CD4-positive, CD25-positive, alpha-beta regulatory T cell (primary cell): ENCODE data around the gene CPPED1. TPM values are rescaled to one million over a fixed set of nuclear protein-coding genes. Genes with fewer than 3 reads are reported as not detected.
A peak's percentile ranks its signal among the peaks of the same experiment; 100 is the strongest.

Source experiments
- ATAC-seq, 2 donors: fragments of 150-1000 bp; cut with Tn5 transposase; one replicate each; pipeline ENCODE4 v1.10.0; 2021; ENCODE audit warnings: low read depth in 2 of 2, moderate number of reproducible peaks in 2 of 2, moderate library complexity in 1 of 2
- DNase-seq, 3 donors: peaks; one replicate each; pipeline versions ENCODE4 v3.0.0 to v3.0.0-alpha.2; 2012 to 2022; ENCODE audit warnings: mixed read lengths in 1 of 3
- H3K27ac ChIP-seq: one replicate; pipeline ENCODE4 v1.7.0; 2013; ENCODE audit warnings: mild to moderate bottlenecking, low read length; ENCODE audit not compliant: insufficient read depth, poor library complexity, severe bottlenecking
- H3K27me3 ChIP-seq: one replicate; pipeline ENCODE4 v1.7.0; 2013; ENCODE audit warnings: low read length; ENCODE audit not compliant: control insufficient read depth, insufficient read depth
- H3K36me3 ChIP-seq: one replicate; pipeline ENCODE4 v1.7.0; 2013; ENCODE audit warnings: mild to moderate bottlenecking, low read length, moderate library complexity; ENCODE audit not compliant: control insufficient read depth, insufficient read depth
- H3K4me1 ChIP-seq: 2 replicates; pipeline ENCODE4 v1.7.0; 2013; ENCODE audit warnings: mild to moderate bottlenecking, low read length; ENCODE audit not compliant: insufficient read depth, control insufficient read depth, poor library complexity, severe bottlenecking
- H3K4me3 ChIP-seq: one replicate; pipeline ENCODE4 v1.7.0; 2013; ENCODE audit warnings: low read depth, mild to moderate bottlenecking, low read length, moderate library complexity
- H3K9me3 ChIP-seq, 2 experiments: 1 replicate in 1 of 2; 2 replicates in 1 of 2; pipeline ENCODE4 v1.7.0; 2013; ENCODE audit warnings: low read length in 2 of 2, mild to moderate bottlenecking in 1 of 2, moderate library complexity in 1 of 2; ENCODE audit not compliant: control insufficient read depth in 2 of 2
- H3K27ac Mint-ChIP-seq, 3 donors: one replicate each; pipeline ENCODE4 v1.8.0; 2020 to 2022; ENCODE audit warnings: mild to moderate bottlenecking in 3 of 3, mixed read lengths in 3 of 3, moderate library complexity in 2 of 3
- H3K27me3 Mint-ChIP-seq: one replicate; pipeline ENCODE4 v1.8.0; 2022; ENCODE audit warnings: mild to moderate bottlenecking, mixed read lengths
- H3K36me3 Mint-ChIP-seq: one replicate; pipeline ENCODE4 v1.8.0; 2020; ENCODE audit warnings: mixed read lengths
- H3K4me1 Mint-ChIP-seq, 4 donors: one replicate each; pipeline ENCODE4 v1.8.0; 2020 to 2022; ENCODE audit warnings: mixed read lengths in 4 of 4, mild to moderate bottlenecking in 1 of 4
- H3K4me3 Mint-ChIP-seq, 4 donors: one replicate each; pipeline ENCODE4 v1.8.0; 2020 to 2022; ENCODE audit warnings: mild to moderate bottlenecking in 4 of 4, mixed read lengths in 4 of 4, moderate library complexity in 3 of 4
- H3K9me3 Mint-ChIP-seq, 7 donors: one replicate each; pipeline ENCODE4 v1.8.0; 2020 to 2022; ENCODE audit warnings: mixed read lengths in 7 of 7, mild to moderate bottlenecking in 3 of 7, moderate library complexity in 2 of 7
- polyA plus RNA-seq, 4 donors: library from polyadenylated mRNA; unstranded; fragments of 300-500 nt; fragmentation: Illumina TruSeq; gene quantifications; one replicate each; pipeline ENCODE4 v1.2.3, GENCODE V29; 2021
- total RNA-seq: library from RNA; stranded (reverse); gene quantifications from one replicate; pipeline ENCODE4 v1.2.3, GENCODE V29; 2022

Gene CPPED1
- total and polyA plus RNA-seq, 5 donors from 2014 or later, result 8.3 to 18.2 (median 10.1) TPM

- peak in 1 of 2 donors; percentile 28 for ATAC-seq
Measured at GRCh38 chr16:12677502-12677901, 126.2 kb downstream of the CPPED1 start.

GRCh38 chr16:12675852-12676251 lies 127.8 kb downstream of the CPPED1 start:
- Histone ChIP-seq H3K9me3 (no peaks in the 10 kb centered on the region), H3K27ac (no peak overlapping the region), H3K4me3 (no peak overlapping the region), H3K27me3 (no peaks in the 10 kb centered on the region), H3K36me3 (no peaks in the 10 kb centered on the region), H3K4me1 (no peaks in the 10 kb centered on the region)
- H3K4me3 Mint-ChIP-seq, result no peak overlapping the region
- H3K9me3 Mint-ChIP-seq, result peaks cover 0 to 2% (median 0%) of the 10 kb centered on the region in 7 donors
- ATAC-seq (no peak), DNase-seq (no peak)
- H3K36me3 Mint-ChIP-seq, result peaks cover 3% of the 10 kb centered on the region
- no peaks in the 10 kb centered on the region for H3K27me3 Mint-ChIP-seq
- H3K4me1 Mint-ChIP-seq, result peaks cover 10 to 18% (median 13%) of the 10 kb centered on the region in 4 donors
- no peak overlapping the region for H3K27ac Mint-ChIP-seq

More at GRCh38 chr16:12677502-12677901, 126.2 kb downstream of the CPPED1 start:
- no peak overlapping the region for H3K4me3 ChIP-seq
- H3K27ac Mint-ChIP-seq, result no peak overlapping the region
- peak in 1 of 3 donors; percentile 53 for DNase-seq
- peaks cover 0 to 1% (median 0%) of the 10 kb centered on the region in 7 donors for H3K9me3 Mint-ChIP-seq
- no peaks in the 10 kb centered on the region for H3K36me3 ChIP-seq
- H3K4me1 Mint-ChIP-seq, result peaks cover 10 to 18% (median 13%) of the 10 kb centered on the region in 4 donors
- no peaks in the 10 kb centered on the region for H3K9me3 ChIP-seq
- H3K36me3 Mint-ChIP-seq, result no peaks in the 10 kb centered on the region
- no peak overlapping the region for H3K4me3 Mint-ChIP-seq
- no peaks in the 10 kb centered on the region for H3K4me1 ChIP-seq
- no peaks in the 10 kb centered on the region for H3K27me3 Mint-ChIP-seq
- H3K27me3 ChIP-seq, result no peaks in the 10 kb centered on the region
- no peak overlapping the region for H3K27ac ChIP-seq

- H3K27ac ChIP-seq, result no peak overlapping the region
- peaks cover 0 to 6% (median 0%) of the 10 kb centered on the region in 7 donors for H3K9me3 Mint-ChIP-seq
- H3K4me1 ChIP-seq, result no peaks in the 10 kb centered on the region
- DNase-seq (no peak), ATAC-seq (no peak)
- H3K27me3 ChIP-seq, result no peaks in the 10 kb centered on the region
- no peak overlapping the region for H3K4me3 ChIP-seq
- H3K27ac Mint-ChIP-seq, result no peak overlapping the region
- no peaks in the 10 kb centered on the region for H3K9me3 ChIP-seq
- no peaks in the 10 kb centered on the region for H3K36me3 ChIP-seq
- no peak overlapping the region for H3K4me3 Mint-ChIP-seq
- no peaks in the 10 kb centered on the region for H3K27me3 Mint-ChIP-seq
- H3K4me1 Mint-ChIP-seq, result peaks cover 10 to 18% (median 13%) of the 10 kb centered on the region in 4 donors
- H3K36me3 Mint-ChIP-seq, result peaks cover 7% of the 10 kb centered on the region
Measured at GRCh38 chr16:12675046-12675445, 128.6 kb downstream of the CPPED1 start.

- H3K27ac ChIP-seq, result no peak overlapping the region
- DNase-seq (no peak), ATAC-seq (no peak)
- H3K4me1 Mint-ChIP-seq, result peaks cover 10 to 18% (median 13%) of the 10 kb centered on the region in 4 donors
- H3K4me3 ChIP-seq, result no peak overlapping the region
- no peaks in the 10 kb centered on the region for H3K4me1 ChIP-seq
- H3K36me3 Mint-ChIP-seq, result peaks cover 9% of the 10 kb centered on the region
- H3K27me3 Mint-ChIP-seq, result no peaks in the 10 kb centered on the region
- no peaks in the 10 kb centered on the region for H3K9me3 ChIP-seq
- H3K36me3 ChIP-seq, result no peaks in the 10 kb centered on the region
- no peaks in the 10 kb centered on the region for H3K27me3 ChIP-seq
- peaks cover 0 to 9% (median 0%) of the 10 kb centered on the region in 7 donors for H3K9me3 Mint-ChIP-seq
- no peak overlapping the region for H3K4me3 Mint-ChIP-seq
- H3K27ac Mint-ChIP-seq, result no peak overlapping the region
Measured at GRCh38 chr16:12674524-12674923, 129.2 kb downstream of the CPPED1 start.

- no peaks in the 10 kb centered on the region for H3K27me3 Mint-ChIP-seq
- H3K9me3 Mint-ChIP-seq, result peaks cover 0 to 13% (median 2%) of the 10 kb centered on the region in 7 donors
- H3K4me3 ChIP-seq, result no peak overlapping the region
- H3K4me1 ChIP-seq, result no peaks in the 10 kb centered on the region
- peaks cover 0 to 2% of the 10 kb centered on the region in 2 experiments for H3K9me3 ChIP-seq
- H3K4me3 Mint-ChIP-seq, result no peak overlapping the region
- peaks cover 13% of the 10 kb centered on the region for H3K36me3 Mint-ChIP-seq
- no peak overlapping the region for H3K27ac ChIP-seq
- no peak overlapping the region for H3K27ac Mint-ChIP-seq
- no peaks in the 10 kb centered on the region for H3K27me3 ChIP-seq
- peaks cover 10 to 18% (median 13%) of the 10 kb centered on the region in 4 donors for H3K4me1 Mint-ChIP-seq
- ATAC-seq (no peak), DNase-seq (no peak)
- no peaks in the 10 kb centered on the region for H3K36me3 ChIP-seq
Measured at GRCh38 chr16:12674071-12674470, 129.6 kb downstream of the CPPED1 start.

- H3K27ac ChIP-seq, result no peak overlapping the region
- no peak overlapping the region for H3K4me3 Mint-ChIP-seq
- H3K4me1 ChIP-seq, result no peaks in the 10 kb centered on the region
- ATAC-seq (no peak), DNase-seq (no peak)
- H3K9me3 Mint-ChIP-seq, result peaks cover 0 to 19% (median 4%) of the 10 kb centered on the region in 7 donors
- H3K36me3 ChIP-seq, result no peaks in the 10 kb centered on the region
- H3K4me1 Mint-ChIP-seq, result peaks cover 10 to 18% (median 13%) of the 10 kb centered on the region in 4 donors
- no peaks in the 10 kb centered on the region for H3K27me3 Mint-ChIP-seq
- no peaks in the 10 kb centered on the region for H3K27me3 ChIP-seq
- no peak overlapping the region for H3K4me3 ChIP-seq
- peaks cover 20% of the 10 kb centered on the region for H3K36me3 Mint-ChIP-seq
- peaks cover 4 to 5% of the 10 kb centered on the region in 2 experiments for H3K9me3 ChIP-seq
- H3K27ac Mint-ChIP-seq, result no peak overlapping the region
Measured at GRCh38 chr16:12673466-12673865, 130.2 kb downstream of the CPPED1 start.

GRCh38 chr16:12672986-12673385 lies 130.7 kb downstream of the CPPED1 start:
- Mint-ChIP-seq H3K27ac (no peak overlapping the region), H3K4me1 (peaks cover 7 to 15% (median 12%) of the 10 kb centered on the region in 4 donors), H3K9me3 (peaks cover 0 to 21% (median 5%) of the 10 kb centered on the region in 7 donors), H3K27me3 (no peaks in the 10 kb centered on the region), H3K4me3 (no peak overlapping the region), H3K36me3 (peaks cover 21% of the 10 kb centered on the region)
- Histone ChIP-seq H3K4me1 (no peaks in the 10 kb centered on the region), H3K9me3 (peaks cover 4 to 7% of the 10 kb centered on the region in 2 experiments), H3K27me3 (no peaks in the 10 kb centered on the region), H3K4me3 (no peak overlapping the region), H3K27ac (no peak overlapping the region), H3K36me3 (no peaks in the 10 kb centered on the region)
- no peak for ATAC-seq
- no peak for DNase-seq

GRCh38 chr16:12669908-12670307 lies 133.8 kb downstream of the CPPED1 start:
- no peaks in the 10 kb centered on the region for H3K36me3 ChIP-seq
- H3K4me1 ChIP-seq, result no peaks in the 10 kb centered on the region
- H3K4me1 Mint-ChIP-seq, result peaks cover 0 to 2% (median 0%) of the 10 kb centered on the region in 4 donors
- H3K36me3 Mint-ChIP-seq, result peaks cover 26% of the 10 kb centered on the region
- DNase-seq (no peak), ATAC-seq (no peak)
- no peaks in the 10 kb centered on the region for H3K27me3 ChIP-seq
- peaks cover 13 to 16% of the 10 kb centered on the region in 2 experiments for H3K9me3 ChIP-seq
- no peak overlapping the region for H3K4me3 ChIP-seq
- H3K27me3 Mint-ChIP-seq, result no peaks in the 10 kb centered on the region
- H3K9me3 Mint-ChIP-seq, result peaks cover 0 to 38% (median 11%) of the 10 kb centered on the region in 7 donors
- no peak overlapping the region for H3K4me3 Mint-ChIP-seq
- no peak overlapping the region for H3K27ac Mint-ChIP-seq
- no peak overlapping the region for H3K27ac ChIP-seq
